Measurements from ENCODE around the gene KIF26B. TPM values are rescaled to one million over a fixed set of nuclear protein-coding genes. Genes with fewer than 3 reads are reported as not detected.

Gene KIF26B
- total and polyA plus RNA-seq, 10 of the 15 experiments (the other 5 are each of a cell fraction or from before 2014, with no cell fraction given) = 0.35 to 11.6 (median 2.2) TPM

- no peak for TF ChIP-seq PRDM15 (CRISPR knock-in tag; IDR thresholded peaks at IDR 0.05)
- no peak for TF ChIP-seq BHLHE40 (IDR thresholded peaks at IDR 0.05; ENCODE audit: borderline replicate concordance in 1 of 2, low read depth in 2 of 2, low read length in 1 of 2)
- no peak for TF ChIP-seq CTCF (IDR thresholded peaks at IDR 0.05 in 2 of 3, conservative IDR thresholded peaks at IDR 0.05 in 1 of 3; ENCODE audit: control insufficient read depth in 2 of 3, extremely low read depth in 1 of 3, insufficient read depth in 1 of 3, low read depth in 3 of 3, low read length in 3 of 3)
- TF ChIP-seq RCOR1 (conservative IDR thresholded peaks at IDR 0.05; ENCODE audit: low read depth, low read length) = no peak
- no peak for TF ChIP-seq NR2C2 (IDR thresholded peaks at IDR 0.05; ENCODE audit: borderline replicate concordance, control insufficient read depth, insufficient read length, low read depth)
- TF ChIP-seq DPF2 (IDR thresholded peaks at IDR 0.05) = 0 out of 2 replicates have a peak, but pooled peaks have one; percentile 58
- no peak for TF ChIP-seq ZBTB40 (IDR thresholded peaks at IDR 0.05; ENCODE audit: borderline replicate concordance)
- TF ChIP-seq SRF (IDR thresholded peaks at IDR 0.05; ENCODE audit: low read depth in 2 of 2, low read length in 2 of 2) = no peak
- TF ChIP-seq MYB (IDR thresholded peaks at IDR 0.05; ENCODE audit: borderline replicate concordance, low read depth, low read length) = no peak
- no peak for TF ChIP-seq ZNF592 (IDR thresholded peaks at IDR 0.05)
- peak; percentile 75; the same call in 1 of the 2 replicates for TF ChIP-seq FOXM1 (IDR thresholded peaks at IDR 0.05; ENCODE audit: low read depth, low read length)
- TF ChIP-seq RELB (IDR thresholded peaks at IDR 0.05; ENCODE audit: low read depth) = peak; percentile 67; the same call in 1 of the 2 replicates
Measured at GRCh38 chr1:245645894-245646293, 491.1 kb downstream of the KIF26B start (continued).
